SIG-M5 treated with dmso at 0.1 percent for 504 hours (cell line): ENCODE measurements around the gene VWA2.
A peak's percentile ranks its signal among the peaks of the same experiment; 100 is the strongest.

ENCODE experiments used
- DNase-seq: peaks from one replicate; lab custom pipeline; 2025; ENCODE audit not compliant: unreplicated experiment; lab: John Stamatoyannopoulos, UW

VWA2 gene

DNA sequence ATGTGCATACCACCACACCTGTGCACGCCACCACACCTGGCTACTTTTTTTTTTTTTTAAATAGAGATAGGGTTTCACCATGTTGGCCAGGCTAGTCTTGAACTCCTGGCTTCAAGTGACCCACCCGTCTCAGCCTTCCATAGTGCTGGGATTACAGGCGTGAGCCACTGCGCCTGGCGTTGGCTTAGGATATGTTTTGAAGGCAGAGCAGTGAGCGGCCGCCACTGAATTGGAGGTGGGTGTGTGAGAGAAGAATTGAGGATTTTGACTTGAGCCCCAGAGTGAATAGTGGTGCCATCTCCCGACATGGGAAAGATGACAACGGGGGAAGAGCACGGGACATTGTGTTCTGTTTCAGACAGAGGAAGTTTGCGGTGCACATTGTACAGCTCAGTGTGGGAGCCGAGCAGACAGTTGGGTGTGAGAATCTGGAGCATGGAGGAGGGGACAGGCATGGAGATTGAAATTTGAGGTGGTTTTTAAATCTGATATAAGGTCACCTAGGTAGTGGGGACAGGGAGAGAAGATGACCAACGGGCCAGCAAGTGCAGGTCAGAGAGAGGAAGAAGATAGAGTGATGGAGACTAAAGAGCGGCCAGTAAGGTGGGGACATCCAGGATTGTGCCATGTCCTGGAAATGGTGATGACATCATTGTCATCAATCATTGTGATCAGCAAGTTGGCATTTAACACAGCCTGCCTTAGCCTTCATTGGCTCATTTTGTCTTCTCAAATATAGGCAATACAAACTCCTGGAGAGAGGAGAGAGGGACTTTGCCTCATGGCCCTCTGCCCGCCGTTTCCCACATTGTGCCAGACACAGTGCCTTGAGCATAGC, 35.8 kb downstream of the VWA2 start:
- DNase-seq, result no peak

GRCh38 chr10:114276066-114276465, 37.0 kb downstream of the VWA2 start:
- DNase-seq, result no peak

DNA sequence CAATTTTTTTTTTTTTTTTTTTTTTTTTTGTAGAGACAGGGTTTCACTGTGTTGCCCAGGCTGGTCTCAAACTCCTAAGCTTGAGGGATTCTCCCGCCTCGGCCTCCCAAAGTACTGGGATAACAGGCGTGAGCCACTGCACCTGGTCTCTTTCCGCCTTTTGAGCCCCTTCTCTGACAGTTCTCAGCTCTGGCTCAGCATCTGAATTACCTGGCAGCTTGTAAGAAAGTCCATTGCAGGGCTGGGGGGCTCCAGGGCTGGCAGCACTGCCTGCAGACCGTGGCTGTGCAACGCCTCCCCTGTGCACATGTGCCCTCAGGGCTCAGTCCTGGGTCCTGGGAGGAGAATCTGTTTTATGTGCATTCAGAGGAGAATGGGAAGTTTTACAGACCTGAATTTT, 37.6 kb downstream of the VWA2 start:
- no peak for DNase-seq

DNA sequence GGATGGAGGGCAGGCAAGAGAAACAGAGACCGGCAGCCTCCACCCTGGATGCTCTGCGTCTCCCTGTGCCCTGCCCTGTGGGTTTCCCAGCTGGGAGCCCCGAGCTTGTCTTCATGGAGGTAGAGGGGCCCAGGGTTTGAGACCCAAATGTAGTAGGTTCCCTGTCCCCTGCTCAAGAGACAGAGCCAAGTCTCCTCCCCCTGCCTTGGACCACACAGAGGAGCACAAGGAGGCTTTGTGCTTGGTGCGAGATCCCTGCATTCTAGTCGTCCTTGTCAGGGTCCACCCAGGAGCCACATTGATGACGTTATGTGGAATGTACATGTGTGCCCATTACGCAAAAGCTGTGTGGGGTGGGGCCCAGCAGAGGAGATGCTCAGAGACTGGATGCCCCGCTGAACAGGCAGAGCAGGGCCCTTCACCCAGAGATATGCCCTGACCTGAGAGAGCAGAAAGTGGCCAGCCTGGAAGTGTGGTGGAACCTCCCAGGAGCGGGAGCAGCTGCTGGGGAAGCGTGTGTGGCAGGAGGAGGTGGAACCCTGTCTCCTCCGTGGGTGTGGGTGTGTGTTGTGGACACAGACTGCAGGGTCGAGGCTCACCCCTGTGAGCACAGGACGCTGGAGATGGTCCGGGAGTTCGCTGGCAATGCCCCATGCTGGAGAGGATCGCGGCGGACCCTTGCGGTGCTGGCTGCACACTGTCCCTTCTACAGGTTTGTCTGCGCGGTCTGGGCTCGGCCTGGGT, 39.3 kb downstream of the VWA2 start:
- no peak for DNase-seq

GRCh38 chr10:114278884-114279191, 39.8 kb downstream of the VWA2 start:
- DNase-seq, result no peak

DNA sequence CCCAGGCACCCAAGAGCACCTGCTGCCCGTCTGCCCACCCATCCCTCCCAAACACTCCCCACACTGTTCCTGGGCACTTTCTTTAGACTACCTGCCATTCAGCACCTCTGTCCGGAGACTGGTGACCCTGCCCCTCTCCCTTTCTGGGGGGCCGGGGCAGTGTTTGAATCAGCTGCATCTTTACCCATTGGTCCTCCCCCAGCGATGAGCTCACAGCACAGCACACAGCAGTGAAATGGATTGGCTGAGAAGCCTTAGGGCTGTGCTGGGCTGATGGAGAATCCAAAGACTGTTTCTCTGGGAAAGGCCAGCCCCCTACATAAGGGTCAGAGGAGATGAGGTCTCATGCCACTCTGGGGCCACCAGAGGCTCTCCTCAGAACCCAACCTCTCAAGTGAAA, 40.2 kb downstream of the VWA2 start:
- no peak for DNase-seq

GRCh38 chr10:114279901-114280644, 41.0 kb downstream of the VWA2 start:
- peak; percentile 32 for DNase-seq

- no peak for DNase-seq
Observed at GRCh38 chr10:114281006-114281405, 42.0 kb downstream of the VWA2 start.

GRCh38 chr10:114281461-114281860, 42.4 kb downstream of the VWA2 start:
- no peak for DNase-seq

- no peak for DNase-seq
Observed at GRCh38 chr10:114282526-114282925, 43.5 kb downstream of the VWA2 start.

DNA sequence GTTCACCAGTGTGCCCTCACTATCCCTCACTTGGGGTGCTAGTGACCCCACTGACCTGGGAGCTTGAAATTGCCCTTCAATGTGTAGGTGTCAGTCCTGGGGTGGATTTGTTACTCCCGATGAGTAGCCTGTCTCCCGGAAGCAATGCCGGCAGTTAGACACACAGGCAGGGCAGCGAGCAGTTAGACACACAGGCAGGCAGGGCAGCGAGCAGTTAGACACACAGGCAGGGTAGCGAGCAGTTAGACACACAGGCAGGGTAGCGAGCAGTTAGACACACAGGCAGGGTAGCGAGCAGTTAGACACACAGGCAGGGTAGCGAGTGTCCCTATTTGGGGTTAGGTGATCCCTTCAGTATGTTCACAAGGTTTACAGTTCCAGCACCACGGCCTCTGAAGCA, 44.0 kb downstream of the VWA2 start:
- DNase-seq, result no peak

DNA sequence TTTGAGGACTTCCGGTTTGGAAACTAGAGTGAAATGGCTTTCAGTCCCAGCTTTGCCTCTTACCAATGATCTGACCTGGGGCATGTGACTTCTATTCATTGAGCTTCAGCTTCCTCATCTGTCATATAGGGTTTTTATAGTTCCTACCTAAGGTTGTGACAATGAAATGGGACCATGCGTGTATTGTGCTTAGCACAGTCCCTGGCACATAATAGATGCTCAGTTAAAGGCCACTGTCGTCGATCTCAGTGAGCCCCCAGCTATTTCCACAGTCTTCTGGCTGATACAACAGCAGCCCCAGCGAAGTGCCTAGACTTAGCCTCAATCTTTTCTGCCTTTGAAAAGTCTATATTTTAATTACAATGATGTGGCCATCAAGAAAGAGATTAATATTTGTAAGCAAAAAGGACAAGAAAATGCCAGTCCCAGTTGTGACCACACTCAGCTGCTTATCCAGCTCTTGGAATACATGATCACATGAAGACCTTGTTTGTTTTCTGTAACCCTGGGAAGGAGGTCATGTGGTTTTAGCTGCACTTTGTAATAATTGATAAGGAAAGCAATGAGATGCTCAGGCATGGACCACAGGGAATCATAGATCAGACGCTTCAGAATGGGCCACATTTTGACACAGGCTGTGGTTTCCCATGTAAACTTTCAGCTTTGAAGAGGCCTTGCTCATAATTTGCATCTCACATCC, 44.6 kb downstream of the VWA2 start:
- no peak for DNase-seq

DNA sequence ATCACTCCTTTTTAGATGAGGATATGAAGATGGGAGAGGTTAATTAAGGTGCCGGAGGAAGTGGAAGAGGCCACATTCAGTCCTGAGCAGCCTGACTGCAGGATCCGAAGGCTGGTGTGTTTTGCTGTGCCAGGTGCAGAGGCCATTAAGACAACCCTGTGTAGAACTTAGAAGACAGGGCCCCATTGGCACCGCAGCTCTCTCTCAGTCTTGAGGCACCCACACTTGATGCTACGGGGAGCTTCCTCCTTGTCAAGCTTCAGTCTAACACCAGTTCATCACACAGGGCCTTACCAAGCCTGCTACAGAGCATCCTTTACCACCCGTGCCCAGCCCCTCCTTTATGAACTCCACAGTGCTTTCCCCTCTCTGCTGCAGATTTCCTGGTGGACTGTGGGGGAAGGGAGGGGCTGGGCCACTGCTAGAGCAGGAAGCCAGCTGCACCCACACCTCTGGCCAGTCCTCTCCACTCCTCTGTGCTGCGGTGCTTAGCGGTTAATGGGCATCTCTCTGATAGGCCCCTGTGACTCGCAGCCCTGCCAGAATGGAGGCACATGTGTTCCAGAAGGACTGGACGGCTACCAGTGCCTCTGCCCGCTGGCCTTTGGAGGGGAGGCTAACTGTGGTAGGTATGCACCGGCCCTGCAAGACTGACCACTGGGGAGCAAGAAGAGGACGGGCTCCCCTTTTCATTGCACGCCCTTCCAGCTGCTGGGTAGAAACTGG, 45.5 kb downstream of the VWA2 start:
- no peak for DNase-seq

DNA sequence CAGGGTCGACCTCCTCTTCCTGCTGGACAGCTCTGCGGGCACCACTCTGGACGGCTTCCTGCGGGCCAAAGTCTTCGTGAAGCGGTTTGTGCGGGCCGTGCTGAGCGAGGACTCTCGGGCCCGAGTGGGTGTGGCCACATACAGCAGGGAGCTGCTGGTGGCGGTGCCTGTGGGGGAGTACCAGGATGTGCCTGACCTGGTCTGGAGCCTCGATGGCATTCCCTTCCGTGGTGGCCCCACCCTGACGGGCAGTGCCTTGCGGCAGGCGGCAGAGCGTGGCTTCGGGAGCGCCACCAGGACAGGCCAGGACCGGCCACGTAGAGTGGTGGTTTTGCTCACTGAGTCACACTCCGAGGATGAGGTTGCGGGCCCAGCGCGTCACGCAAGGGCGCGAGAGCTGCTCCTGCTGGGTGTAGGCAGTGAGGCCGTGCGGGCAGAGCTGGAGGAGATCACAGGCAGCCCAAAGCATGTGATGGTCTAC, 46.9 kb downstream of the VWA2 start:
- no peak for DNase-seq

- DNase-seq, result no peak
Observed at GRCh38 chr10:114286921-114287320, 47.9 kb downstream of the VWA2 start.

- no peak for DNase-seq
Observed at GRCh38 chr10:114288424-114289095, 49.5 kb downstream of the VWA2 start.

DNA sequence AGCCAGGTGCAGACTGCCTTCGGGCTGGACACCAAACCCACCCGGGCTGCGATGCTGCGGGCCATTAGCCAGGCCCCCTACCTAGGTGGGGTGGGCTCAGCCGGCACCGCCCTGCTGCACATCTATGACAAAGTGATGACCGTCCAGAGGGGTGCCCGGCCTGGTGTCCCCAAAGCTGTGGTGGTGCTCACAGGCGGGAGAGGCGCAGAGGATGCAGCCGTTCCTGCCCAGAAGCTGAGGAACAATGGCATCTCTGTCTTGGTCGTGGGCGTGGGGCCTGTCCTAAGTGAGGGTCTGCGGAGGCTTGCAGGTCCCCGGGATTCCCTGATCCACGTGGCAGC, 50.0 kb downstream of the VWA2 start:
- DNase-seq, result no peak

- no peak for DNase-seq
Observed at GRCh38 chr10:114290038-114290437, 51.0 kb downstream of the VWA2 start.

DNA sequence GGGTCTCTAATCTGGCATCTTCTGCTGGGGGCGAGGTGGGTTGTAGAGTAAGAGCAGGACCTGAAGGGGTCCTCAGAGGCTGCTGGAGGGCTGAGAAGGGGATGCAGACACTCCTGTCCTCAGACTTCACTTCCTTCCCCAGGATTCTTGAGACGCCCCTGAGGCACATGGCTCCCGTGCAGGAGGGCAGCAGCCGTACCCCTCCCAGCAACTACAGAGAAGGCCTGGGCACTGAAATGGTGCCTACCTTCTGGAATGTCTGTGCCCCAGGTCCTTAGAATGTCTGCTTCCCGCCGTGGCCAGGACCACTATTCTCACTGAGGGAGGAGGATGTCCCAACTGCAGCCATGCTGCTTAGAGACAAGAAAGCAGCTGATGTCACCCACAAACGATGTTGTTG, 52.0 kb downstream of the VWA2 start:
- no peak for DNase-seq

DNA sequence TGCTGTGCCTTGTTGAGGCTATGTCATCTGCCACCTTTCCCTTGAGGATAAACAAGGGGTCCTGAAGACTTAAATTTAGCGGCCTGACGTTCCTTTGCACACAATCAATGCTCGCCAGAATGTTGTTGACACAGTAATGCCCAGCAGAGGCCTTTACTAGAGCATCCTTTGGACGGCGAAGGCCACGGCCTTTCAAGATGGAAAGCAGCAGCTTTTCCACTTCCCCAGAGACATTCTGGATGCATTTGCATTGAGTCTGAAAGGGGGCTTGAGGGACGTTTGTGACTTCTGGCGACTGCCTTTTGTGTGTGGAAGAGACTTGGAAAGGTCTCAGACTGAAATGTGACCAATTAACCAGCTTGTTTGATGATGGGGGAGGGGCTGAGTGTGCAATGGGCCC, 52.5 kb downstream of the VWA2 start:
- no peak for DNase-seq
